ENCODE measurements around the gene ANP32D. TPM values are rescaled to one million over a fixed set of nuclear protein-coding genes. Genes with fewer than 3 reads are reported as not detected.
"Not testable (repeated sequence)": the region's sequence is repeated elsewhere in the genome, so short reads cannot be mapped to it uniquely, and the experiment has no call there.

The ANP32D gene
- total RNA-seq, 1 donor from 2014 or later: not detected

DNA sequence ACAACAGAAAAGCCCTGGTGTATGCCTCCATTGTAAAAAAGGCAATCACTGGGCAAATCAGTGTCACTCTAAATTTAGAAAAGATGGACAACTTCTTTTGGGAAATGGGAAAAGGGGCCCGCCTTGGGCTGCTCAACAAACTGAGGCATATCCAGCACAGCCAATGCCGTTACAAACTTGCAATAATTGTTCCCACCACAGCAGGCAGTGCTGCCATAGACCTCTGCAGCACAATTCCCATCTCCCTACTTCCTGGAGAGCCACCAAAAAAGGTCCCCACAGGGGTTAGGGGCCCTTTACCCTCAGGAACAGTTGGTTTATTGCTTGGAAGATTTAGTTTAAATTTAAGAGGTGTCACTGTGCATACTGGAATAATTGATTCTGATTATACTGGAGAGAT is 36.6 kb downstream of the ANP32D start:
- Mint-ChIP-seq H3K36me3 (ENCODE audit: low read depth, unreplicated experiment) (no peaks in the 10 kb centered on the region), H3K4me1 (ENCODE audit: unreplicated experiment) (no peaks in the 10 kb centered on the region), H3K9me3 (ENCODE audit: unreplicated experiment) (no peaks in the 10 kb centered on the region), H3K4me3 (ENCODE audit: unreplicated experiment) (no peak overlapping the region), H3K27ac (ENCODE audit: unreplicated experiment) (no peak overlapping the region), H3K27me3 (ENCODE audit: unreplicated experiment) (peaks cover 3% of the 10 kb centered on the region)
- no peak for DNase-seq (ENCODE audit: low spot score)
- no peak for TF ChIP-seq CTCF (IDR thresholded peaks at IDR 0.05; ENCODE audit: unreplicated experiment)

GRCh38 chr12:48510111-48510510 is 37.8 kb downstream of the ANP32D start:
- no peak for DNase-seq (ENCODE audit: low spot score)
- no peak for TF ChIP-seq CTCF (IDR thresholded peaks at IDR 0.05; ENCODE audit: unreplicated experiment)
- peaks cover 3% of the 10 kb centered on the region for H3K27me3 Mint-ChIP-seq (ENCODE audit: unreplicated experiment)
- H3K4me1 Mint-ChIP-seq (ENCODE audit: unreplicated experiment): no peaks in the 10 kb centered on the region
- H3K9me3 Mint-ChIP-seq (ENCODE audit: unreplicated experiment): no peaks in the 10 kb centered on the region
- H3K27ac Mint-ChIP-seq (ENCODE audit: unreplicated experiment): no peak overlapping the region
- no peak overlapping the region for H3K4me3 Mint-ChIP-seq (ENCODE audit: unreplicated experiment)
- H3K36me3 Mint-ChIP-seq (ENCODE audit: low read depth, unreplicated experiment): no peaks in the 10 kb centered on the region

GRCh38 chr12:48512855-48513254 is 40.5 kb downstream of the ANP32D start:
- Mint-ChIP-seq H3K36me3 (ENCODE audit: low read depth, unreplicated experiment) (no peaks in the 10 kb centered on the region), H3K27ac (ENCODE audit: unreplicated experiment) (no peak overlapping the region), H3K27me3 (ENCODE audit: unreplicated experiment) (no peaks in the 10 kb centered on the region), H3K9me3 (ENCODE audit: unreplicated experiment) (no peaks in the 10 kb centered on the region), H3K4me1 (ENCODE audit: unreplicated experiment) (no peaks in the 10 kb centered on the region), H3K4me3 (ENCODE audit: unreplicated experiment) (no peak overlapping the region)
- no peak for DNase-seq (ENCODE audit: low spot score)
- no peak for TF ChIP-seq CTCF (IDR thresholded peaks at IDR 0.05; ENCODE audit: unreplicated experiment)

GRCh38 chr12:48514728-48515127 is 42.4 kb downstream of the ANP32D start:
- Mint-ChIP-seq H3K27ac (ENCODE audit: unreplicated experiment) (no peak overlapping the region), H3K9me3 (ENCODE audit: unreplicated experiment) (no peaks in the 10 kb centered on the region), H3K4me3 (ENCODE audit: unreplicated experiment) (no peak overlapping the region), H3K4me1 (ENCODE audit: unreplicated experiment) (no peaks in the 10 kb centered on the region), H3K36me3 (ENCODE audit: low read depth, unreplicated experiment) (no peaks in the 10 kb centered on the region), H3K27me3 (ENCODE audit: unreplicated experiment) (no peaks in the 10 kb centered on the region)
- no peak for TF ChIP-seq CTCF (IDR thresholded peaks at IDR 0.05; ENCODE audit: unreplicated experiment)
- no peak for DNase-seq (ENCODE audit: low spot score)

DNA sequence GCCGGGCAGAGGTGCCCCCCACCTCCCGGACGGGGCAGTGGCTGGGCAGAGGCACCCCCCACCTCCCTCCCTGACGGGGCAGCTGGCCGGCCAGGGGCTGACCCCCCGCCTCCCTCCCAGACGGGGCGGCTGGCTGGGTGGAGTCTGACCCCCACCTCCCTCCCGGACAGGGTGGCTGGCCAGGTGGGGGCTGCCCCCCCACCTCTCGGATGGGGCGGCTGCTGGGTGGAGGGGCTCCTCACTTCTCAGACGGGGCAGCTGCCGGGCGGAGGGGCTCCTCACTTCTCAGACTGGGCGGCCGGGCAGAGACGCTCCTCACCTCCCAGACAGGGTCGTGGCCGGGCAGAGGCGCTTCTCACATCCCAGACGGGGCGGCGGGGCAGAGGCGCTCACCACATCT is 48.0 kb downstream of the ANP32D start:
- not testable (repeated sequence) for H3K4me3 Mint-ChIP-seq (ENCODE audit: unreplicated experiment); H3K27ac Mint-ChIP-seq (ENCODE audit: unreplicated experiment)

More for the DNA sequence above, 48.0 kb downstream of the ANP32D start:
- not testable (repeated sequence) for DNase-seq (ENCODE audit: low spot score); H3K9me3 Mint-ChIP-seq (ENCODE audit: unreplicated experiment); H3K4me1 Mint-ChIP-seq (ENCODE audit: unreplicated experiment); H3K36me3 Mint-ChIP-seq (ENCODE audit: low read depth, unreplicated experiment); H3K27me3 Mint-ChIP-seq (ENCODE audit: unreplicated experiment)

Other genes starting within 250 kb of the ANP32D start
- 35.3 TPM for gene ZNF641, start 121.6 kb upstream of the ANP32D start, total RNA-seq (ENCODE audit: unreplicated experiment)
- not detected for gene C12orf54, start 9.9 kb downstream of the ANP32D start, total RNA-seq (ENCODE audit: unreplicated experiment)
- gene OR8S1, start 53.1 kb downstream of the ANP32D start, total RNA-seq (ENCODE audit: unreplicated experiment): not detected
- gene LALBA, start 97.5 kb downstream of the ANP32D start, total RNA-seq (ENCODE audit: unreplicated experiment): not detected
- 37.5 TPM for gene KANSL2, start 209.7 kb downstream of the ANP32D start, total RNA-seq (ENCODE audit: unreplicated experiment)
- 46.1 TPM for gene CCNT1, start 244.1 kb downstream of the ANP32D start, total RNA-seq (ENCODE audit: unreplicated experiment)